NCI-H2081 (cell line): ENCODE data around the gene PXDC1.
"Not testable (repeated sequence)": the region's sequence is repeated elsewhere in the genome, so short reads cannot be mapped to it uniquely, and the experiment has no call there.

ENCODE experiments used
- DNase-seq, 2 experiments: peaks; one replicate each; lab custom pipeline; 2025; lab: John Stamatoyannopoulos, UW

Gene PXDC1

GRCh38 chr6:3708540-3708939 is 43.0 kb downstream of the PXDC1 start:
- DNase-seq, result no peak

- DNase-seq, result no peak
These were observed 43.6 kb downstream of the PXDC1 start for GRCh38 chr6:3707751-3708412.

- DNase-seq, result no peak
These were observed 44.5 kb downstream of the PXDC1 start for GRCh38 chr6:3707024-3707423.

- DNase-seq, result no peak
These were observed 45.0 kb downstream of the PXDC1 start for GRCh38 chr6:3706547-3706946.

- DNase-seq, result no peak
These were observed 49.9 kb downstream of the PXDC1 start for GRCh38 chr6:3701631-3702030.

- no peak for DNase-seq
These were observed 52.3 kb downstream of the PXDC1 start for GRCh38 chr6:3699231-3699630.

GRCh38 chr6:3698021-3698420 is 53.5 kb downstream of the PXDC1 start:
- DNase-seq, result no peak

- DNase-seq, result no peak
These were observed 53.9 kb downstream of the PXDC1 start for GRCh38 chr6:3697609-3698008.

- DNase-seq, result no peak
These were observed 54.9 kb downstream of the PXDC1 start for GRCh38 chr6:3696525-3697088.

GRCh38 chr6:3695065-3695817 is 56.3 kb downstream of the PXDC1 start:
- no peak for DNase-seq

- no peak for DNase-seq
These were observed 57.7 kb downstream of the PXDC1 start for GRCh38 chr6:3693831-3694230.

- DNase-seq, result no peak
These were observed 61.0 kb downstream of the PXDC1 start for GRCh38 chr6:3690506-3690905.

- DNase-seq, result no peak
These were observed 63.7 kb downstream of the PXDC1 start for GRCh38 chr6:3687847-3688246.

- DNase-seq, result no peak
These were observed 68.2 kb downstream of the PXDC1 start for GRCh38 chr6:3683331-3683730.

- DNase-seq, result no peak
These were observed 72.6 kb downstream of the PXDC1 start for GRCh38 chr6:3678946-3679345.

- DNase-seq, result not testable (repeated sequence)
These were observed 73.8 kb downstream of the PXDC1 start for GRCh38 chr6:3677751-3678150.

- DNase-seq, result not testable (repeated sequence)
These were observed 74.2 kb downstream of the PXDC1 start for GRCh38 chr6:3677351-3677750.
